Neural progenitor cell (in vitro differentiated cells): ENCODE measurements around the gene MOCOS. TPM values are rescaled to one million over a fixed set of nuclear protein-coding genes. Genes with fewer than 3 reads are reported as not detected.
A peak's percentile ranks its signal among the peaks of the same experiment; 100 is the strongest.

Source experiments
- DNase-seq: peaks from one replicate; pipeline ENCODE4 v3.0.0-alpha.2; 2016; ENCODE audit warnings: low spot score
- H2AFZ ChIP-seq: fragments of 200-600 bp; sonication (generic); replicated peaks from 2 replicates; pipeline ENCODE4 v1.6.1; 2016; ENCODE audit warnings: antibody characterized with exemption
- H3F3A ChIP-seq: fragments of 200-600 bp; sonication (generic); 2 replicates; pipeline ENCODE4 v1.6.1; 2016; ENCODE audit warnings: antibody characterized with exemption, low read depth
- H3K27ac ChIP-seq: fragments of 200-600 bp; sonication (generic); 2 replicates; pipeline ENCODE4 v1.5.1; 2016; ENCODE audit warnings: mild to moderate bottlenecking
- H3K27me3 ChIP-seq: fragments of 200-600 bp; sonication (generic); 2 replicates; pipeline ENCODE4 v1.6.1; 2016; ENCODE audit warnings: mild to moderate bottlenecking, moderate library complexity
- H3K36me3 ChIP-seq: fragments of 200-600 bp; sonication (generic); 2 replicates; pipeline ENCODE4 v1.5.1; 2016
- H3K4me1 ChIP-seq: fragments of 200-600 bp; sonication (generic); 2 replicates; pipeline ENCODE4 v1.6.1; 2016; ENCODE audit warnings: mixed run types
- H3K4me2 ChIP-seq: fragments of 200-600 bp; sonication (generic); 2 replicates; pipeline ENCODE4 v1.6.1; 2016
- H3K4me3 ChIP-seq: fragments of 200-600 bp; sonication (generic); 2 replicates; pipeline ENCODE4 v1.5.1; 2016
- H3K79me2 ChIP-seq: fragments of 200-600 bp; sonication (generic); 2 replicates; pipeline ENCODE4 v1.6.1; 2016; ENCODE audit warnings: low read depth
- H3K9ac ChIP-seq: fragments of 200-600 bp; sonication (generic); 2 replicates; pipeline ENCODE4 v1.6.1; 2016
- H3K9me3 ChIP-seq: fragments of 200-600 bp; sonication (generic); 2 replicates; pipeline ENCODE4 v1.5.1; 2016; ENCODE audit warnings: low read depth
- H4K20me1 ChIP-seq: fragments of 200-600 bp; sonication (generic); 2 replicates; pipeline ENCODE4 v1.6.1; 2016; ENCODE audit warnings: low read depth
- H3K27ac Mint-ChIP-seq: 3 replicates; pipeline ENCODE4 v1.8.0; 2021; ENCODE audit warnings: mixed read lengths
- H3K27me3 Mint-ChIP-seq: 2 replicates; pipeline ENCODE4 v1.8.0; 2022; ENCODE audit warnings: low read depth, mild to moderate bottlenecking, inconsistent platforms, moderate library complexity, mixed read lengths; ENCODE audit not compliant: insufficient read depth
- H3K36me3 Mint-ChIP-seq: 3 replicates; pipeline ENCODE4 v1.8.0; 2021; ENCODE audit warnings: mixed read lengths
- H3K4me1 Mint-ChIP-seq: 3 replicates; pipeline ENCODE4 v1.8.0; 2021; ENCODE audit warnings: mixed read lengths
- H3K4me3 Mint-ChIP-seq: 3 replicates; pipeline ENCODE4 v1.8.0; 2021; ENCODE audit warnings: mild to moderate bottlenecking, moderate library complexity, mixed read lengths
- H3K9me3 Mint-ChIP-seq: 3 replicates; pipeline ENCODE4 v1.8.0; 2020; ENCODE audit warnings: mixed read lengths
- EZH2 ChIP-seq: fragments of 200-600 bp; sonication (generic); IDR thresholded peaks from 2 replicates; pipeline ENCODE4 v1.6.1; 2017; ENCODE audit warnings: antibody characterized with exemption, mild to moderate bottlenecking, moderate library complexity
- EZH2phosphoT487 ChIP-seq: fragments of 200-600 bp; sonication (generic); IDR thresholded peaks from 2 replicates; pipeline ENCODE4 v1.6.1; 2017; ENCODE audit warnings: antibody characterized with exemption
- total RNA-seq: library from RNA; depleted of rRNA; stranded (reverse); fragments of >200 nt; gene quantifications from 2 replicates; pipeline ENCODE4 v1.2.3, GENCODE V29; 2015; ENCODE audit warnings: low replicate concordance
- TF ChIP-seq, protein P1 (sequence below): fragments of 200-600 bp; sonication (generic); IDR thresholded peaks from 2 replicates; pipeline ENCODE4 v1.5.1; 2017; ENCODE audit warnings: antibody characterized with exemption, mild to moderate bottlenecking

Gene MOCOS
- total RNA-seq, 1 donor from 2014 or later, result 0.36 TPM

DNA sequence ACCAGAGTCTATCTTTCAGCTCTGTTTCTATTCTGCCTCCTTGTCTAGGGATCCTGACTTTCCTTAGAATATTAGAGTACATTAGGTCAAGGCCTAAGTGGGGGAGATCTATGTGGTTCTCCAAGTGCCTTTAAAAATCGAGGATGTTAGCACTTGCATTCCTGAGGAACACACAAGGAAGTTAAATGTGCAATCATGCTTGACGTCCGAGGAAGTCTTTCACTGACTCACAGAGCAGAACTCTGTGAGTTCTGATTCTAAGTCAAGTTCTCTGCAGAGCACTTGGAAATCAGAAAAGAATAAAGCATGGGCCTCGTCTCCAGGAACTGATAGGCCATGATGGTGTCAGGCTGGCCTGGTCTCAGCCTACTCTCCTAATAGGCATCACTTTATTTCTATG is 127.5 kb downstream of the MOCOS start:
- Histone ChIP-seq H2AFZ (no peak overlapping the region), H3K79me2 (peaks cover 100% of the 10 kb centered on the region), H3K27me3 (no peaks in the 10 kb centered on the region), H3K4me1 (peaks cover 40% of the 10 kb centered on the region), H3K27ac (no peak overlapping the region), H3K36me3 (peaks cover 10% of the 10 kb centered on the region), H3K9ac (no peak overlapping the region), H3K4me2 (no peak overlapping the region), H4K20me1 (peaks cover 67% of the 10 kb centered on the region), H3F3A (peaks cover 34% of the 10 kb centered on the region), H3K9me3 (peaks cover 19% of the 10 kb centered on the region), H3K4me3 (no peak overlapping the region)
- Mint-ChIP-seq H3K9me3 (peaks cover 26% of the 10 kb centered on the region), H3K4me1 (peaks cover 39% of the 10 kb centered on the region), H3K27ac (no peak overlapping the region), H3K27me3 (no peaks in the 10 kb centered on the region), H3K36me3 (peaks cover 38% of the 10 kb centered on the region), H3K4me3 (no peak overlapping the region)
- TF ChIP-seq, protein P1, sequence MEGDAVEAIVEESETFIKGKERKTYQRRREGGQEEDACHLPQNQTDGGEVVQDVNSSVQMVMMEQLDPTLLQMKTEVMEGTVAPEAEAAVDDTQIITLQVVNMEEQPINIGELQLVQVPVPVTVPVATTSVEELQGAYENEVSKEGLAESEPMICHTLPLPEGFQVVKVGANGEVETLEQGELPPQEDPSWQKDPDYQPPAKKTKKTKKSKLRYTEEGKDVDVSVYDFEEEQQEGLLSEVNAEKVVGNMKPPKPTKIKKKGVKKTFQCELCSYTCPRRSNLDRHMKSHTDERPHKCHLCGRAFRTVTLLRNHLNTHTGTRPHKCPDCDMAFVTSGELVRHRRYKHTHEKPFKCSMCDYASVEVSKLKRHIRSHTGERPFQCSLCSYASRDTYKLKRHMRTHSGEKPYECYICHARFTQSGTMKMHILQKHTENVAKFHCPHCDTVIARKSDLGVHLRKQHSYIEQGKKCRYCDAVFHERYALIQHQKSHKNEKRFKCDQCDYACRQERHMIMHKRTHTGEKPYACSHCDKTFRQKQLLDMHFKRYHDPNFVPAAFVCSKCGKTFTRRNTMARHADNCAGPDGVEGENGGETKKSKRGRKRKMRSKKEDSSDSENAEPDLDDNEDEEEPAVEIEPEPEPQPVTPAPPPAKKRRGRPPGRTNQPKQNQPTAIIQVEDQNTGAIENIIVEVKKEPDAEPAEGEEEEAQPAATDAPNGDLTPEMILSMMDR, result no peak
- TF ChIP-seq EZH2phosphoT487, result no peak
- TF ChIP-seq EZH2, result no peak
- DNase-seq, result no peak

DNA sequence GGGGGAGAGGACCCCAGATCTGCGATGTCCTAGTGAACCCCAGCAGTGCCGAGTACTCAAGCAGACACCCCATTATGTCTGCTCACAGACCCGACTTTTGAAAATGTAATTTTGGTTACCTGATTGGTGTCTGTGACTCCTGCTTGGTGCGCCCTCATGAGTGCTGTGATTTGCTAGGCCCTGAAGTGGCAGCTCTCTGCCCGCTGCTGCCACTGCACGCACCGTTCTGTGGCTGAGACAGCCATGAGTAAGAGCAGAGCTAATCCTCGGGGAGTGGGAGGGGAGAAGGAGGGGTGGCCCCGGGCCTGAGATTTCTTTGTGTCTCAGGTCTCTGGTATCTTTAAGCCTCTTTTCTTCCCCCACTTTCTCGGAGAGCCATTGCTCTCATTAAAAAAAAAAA is 128.4 kb downstream of the MOCOS start:
- peaks cover 57% of the 10 kb centered on the region for H4K20me1 ChIP-seq
- TF ChIP-seq EZH2phosphoT487 (no peak), EZH2 (no peak)
- TF ChIP-seq, protein P1, result no peak
- H3K27ac ChIP-seq, result peak overlapping the region; percentile 62
- H3K9me3 ChIP-seq, result peaks cover 19% of the 10 kb centered on the region
- no peak overlapping the region for H2AFZ ChIP-seq
- Mint-ChIP-seq H3K36me3 (peaks cover 41% of the 10 kb centered on the region), H3K4me3 (no peak overlapping the region), H3K27me3 (no peaks in the 10 kb centered on the region), H3K4me1 (peaks cover 38% of the 10 kb centered on the region), H3K27ac (no peak overlapping the region), H3K9me3 (peaks cover 29% of the 10 kb centered on the region)
- H3K27me3 ChIP-seq, result no peaks in the 10 kb centered on the region
- H3K36me3 ChIP-seq, result peaks cover 10% of the 10 kb centered on the region
- no peak overlapping the region for H3K9ac ChIP-seq
- peak overlapping the region; percentile 28 for H3K4me2 ChIP-seq
- peaks cover 100% of the 10 kb centered on the region for H3K79me2 ChIP-seq
- H3K4me1 ChIP-seq, result peaks cover 39% of the 10 kb centered on the region
- peak; percentile 76 for DNase-seq
- H3K4me3 ChIP-seq, result no peak overlapping the region
- peaks cover 34% of the 10 kb centered on the region for H3F3A ChIP-seq

DNA sequence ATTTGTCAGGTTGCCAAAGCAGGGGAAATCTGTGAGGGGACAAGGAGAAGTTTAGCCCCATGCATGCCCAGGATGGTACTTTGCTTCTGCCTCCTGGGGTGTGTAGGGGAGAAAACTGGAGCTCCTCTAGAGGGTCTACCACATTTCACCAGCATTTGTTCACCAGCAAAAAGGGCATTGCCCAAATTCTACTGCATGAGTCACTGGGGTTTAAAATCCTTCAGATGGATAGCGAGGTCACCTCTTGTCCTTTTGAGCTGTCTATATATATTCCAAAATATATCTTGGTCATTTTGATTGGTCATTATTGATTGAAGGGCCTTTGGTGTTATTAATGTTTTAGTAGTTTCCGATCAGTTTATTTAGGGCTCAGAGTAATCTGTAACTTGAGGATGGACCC is 128.9 kb downstream of the MOCOS start:
- H3K36me3 ChIP-seq, result peaks cover 10% of the 10 kb centered on the region
- peaks cover 36% of the 10 kb centered on the region for H3K4me1 ChIP-seq
- Mint-ChIP-seq H3K36me3 (peaks cover 39% of the 10 kb centered on the region), H3K4me3 (no peak overlapping the region), H3K4me1 (peaks cover 35% of the 10 kb centered on the region), H3K27ac (no peak overlapping the region), H3K9me3 (peaks cover 31% of the 10 kb centered on the region), H3K27me3 (no peaks in the 10 kb centered on the region)
- H3F3A ChIP-seq, result peaks cover 34% of the 10 kb centered on the region
- peaks cover 56% of the 10 kb centered on the region for H4K20me1 ChIP-seq
- peaks cover 100% of the 10 kb centered on the region for H3K79me2 ChIP-seq
- DNase-seq, result no peak
- H3K4me3 ChIP-seq, result no peak overlapping the region
- no peak overlapping the region for H2AFZ ChIP-seq
- TF ChIP-seq EZH2phosphoT487, result no peak
- H3K9me3 ChIP-seq, result peaks cover 19% of the 10 kb centered on the region
- H3K4me2 ChIP-seq, result peak overlapping the region; percentile 28
- H3K27me3 ChIP-seq, result no peaks in the 10 kb centered on the region
- H3K9ac ChIP-seq, result no peak overlapping the region
- no peak overlapping the region for H3K27ac ChIP-seq

Other genes starting within 250 kb of the MOCOS start
- 151 and 198 TPM in 2 replicates for gene RPRD1A, start 119.9 kb upstream of the MOCOS start, total RNA-seq
- 70.6 and 92.5 TPM in 2 replicates for gene SLC39A6, start 58.2 kb upstream of the MOCOS start, total RNA-seq
- gene ELP2, start 57.6 kb upstream of the MOCOS start, total RNA-seq, result 104 and 171 TPM in 2 replicates
- gene FHOD3, start 110.2 kb downstream of the MOCOS start, total RNA-seq, result 69.7 and 70.2 TPM in 2 replicates